Neuronal stem cell (in vitro differentiated cells): ENCODE measurements around the gene CREB5.
A peak's percentile ranks its signal among the peaks of the same experiment; 100 is the strongest.

Experiments
- DNase-seq: peaks from one replicate; pipeline ENCODE4 v3.0.0-alpha.2; 2013; ENCODE audit warnings: low spot score
- H2AFZ ChIP-seq: one replicate; pipeline ENCODE4 v1.6.1; 2013; ENCODE audit warnings: mild to moderate bottlenecking, low read length, inconsistent platforms
- H2AK5ac ChIP-seq: 2 replicates; pipeline ENCODE4 v1.6.1; 2013; ENCODE audit warnings: low read depth, mild to moderate bottlenecking, inconsistent platforms, low read length, moderate library complexity, mixed read lengths
- H2BK120ac ChIP-seq: 2 replicates; pipeline ENCODE4 v1.6.1; 2013; ENCODE audit warnings: low read depth, mild to moderate bottlenecking, inconsistent platforms, low read length, moderate library complexity, mixed read lengths
- H2BK12ac ChIP-seq: one replicate; pipeline ENCODE4 v1.6.1; 2013; ENCODE audit warnings: low read length, inconsistent platforms
- H2BK15ac ChIP-seq: 2 replicates; pipeline ENCODE4 v1.6.1; 2013; ENCODE audit warnings: mild to moderate bottlenecking, low read length, inconsistent platforms, mixed read lengths
- H2BK5ac ChIP-seq: one replicate; pipeline ENCODE4 v1.6.1; 2013; ENCODE audit warnings: inconsistent platforms, mild to moderate bottlenecking, low read length, moderate library complexity
- H3K14ac ChIP-seq: one replicate; pipeline ENCODE4 v1.6.1; 2013; ENCODE audit warnings: low read length, inconsistent platforms
- H3K18ac ChIP-seq: 2 replicates; pipeline ENCODE4 v1.6.1; 2013; ENCODE audit warnings: low read length, inconsistent platforms
- H3K23ac ChIP-seq: 2 replicates; pipeline ENCODE4 v1.6.1; 2013; ENCODE audit warnings: low read depth, mild to moderate bottlenecking, mixed read lengths, low read length, inconsistent platforms; ENCODE audit not compliant: poor library complexity
- H3K27ac ChIP-seq: replicated peaks from 3 replicates; pipeline ENCODE4 v1.5.1; 2013; ENCODE audit warnings: low read length, inconsistent platforms
- H3K27me3 ChIP-seq, 3 experiments: 2 replicates each; pipeline ENCODE4 v1.6.1; 2013; ENCODE audit warnings: low read length in 3 of 3, mild to moderate bottlenecking in 2 of 3, inconsistent platforms in 1 of 3, low read depth in 1 of 3, mixed read lengths in 1 of 3, moderate library complexity in 1 of 3; ENCODE audit not compliant: control insufficient read depth in 3 of 3, insufficient read depth in 3 of 3
- H3K36me3 ChIP-seq, 2 donors: replicated peaks in 1 of 2; 2 replicates each; pipeline ENCODE4 v1.6.1; 2013; ENCODE audit warnings: low read length in 2 of 2; ENCODE audit not compliant: control insufficient read depth in 2 of 2, insufficient read depth in 2 of 2
- H3K4ac ChIP-seq: 2 replicates; pipeline ENCODE4 v1.6.1; 2013; ENCODE audit warnings: inconsistent platforms, mild to moderate bottlenecking, low read length, moderate library complexity
- H3K4me1 ChIP-seq, 2 donors: 1 replicate in 1 of 2; 2 replicates in 1 of 2; pipeline ENCODE4 v1.6.1; 2013; ENCODE audit warnings: low read length in 2 of 2, low read depth in 1 of 2; ENCODE audit not compliant: control insufficient read depth in 2 of 2, insufficient read depth in 1 of 2
- H3K4me2 ChIP-seq: one replicate; pipeline ENCODE4 v1.6.1; 2013; ENCODE audit warnings: mild to moderate bottlenecking, low read length, inconsistent platforms; ENCODE audit not compliant: insufficient read depth, poor library complexity, severe bottlenecking
- H3K4me3 ChIP-seq, 2 donors: 2 replicates each; pipeline ENCODE4 v1.5.1; 2013; ENCODE audit warnings: low read length in 2 of 2, mild to moderate bottlenecking in 2 of 2, inconsistent platforms in 1 of 2, moderate library complexity in 1 of 2
- H3K79me1 ChIP-seq: one replicate; pipeline ENCODE4 v1.6.1; 2013; ENCODE audit warnings: low read depth, mild to moderate bottlenecking, inconsistent platforms, low read length, moderate library complexity
- H3K9ac ChIP-seq: one replicate; pipeline ENCODE4 v1.6.1; 2013; ENCODE audit warnings: mild to moderate bottlenecking, low read depth, low read length, inconsistent platforms; ENCODE audit not compliant: poor library complexity
- H3K9me3 ChIP-seq, 2 donors: replicated peaks in 1 of 2; 2 replicates each; pipeline versions ENCODE3 to v1.6.1; 2013; ENCODE audit warnings: low read length in 2 of 2, mild to moderate bottlenecking in 2 of 2, inconsistent platforms in 1 of 2, low read depth in 1 of 2, mixed read lengths in 1 of 2, moderate library complexity in 1 of 2; ENCODE audit not compliant: control insufficient read depth in 2 of 2, insufficient read depth in 1 of 2
- H4K8ac ChIP-seq: one replicate; pipeline ENCODE4 v1.6.1; 2013; ENCODE audit warnings: low read depth, mild to moderate bottlenecking, inconsistent platforms, low read length, moderate library complexity
- H4K91ac ChIP-seq: one replicate; pipeline ENCODE4 v1.6.1; 2013; ENCODE audit warnings: low read length, low read depth, mild to moderate bottlenecking, inconsistent platforms; ENCODE audit not compliant: poor library complexity
- WGBS, 2 donors: extraction: QIAGEN DNeasy Blood & Tissue Kit; methylation state at CpG; one replicate each; pipeline ENCODE4 v1.1.7; 2013; ENCODE audit warnings: missing lambda C conversion rate in 2 of 2, mixed read lengths in 1 of 2; ENCODE audit not compliant: insufficient read length in 2 of 2, insufficient replicate concordance in 1 of 2; ENCODE audit errors: extremely low coverage in 2 of 2; 5-methylcytosine and 5-hydroxymethylcytosine counted together

The CREB5 gene

GRCh38 chr7:28709748-28710147 is 297.4 kb downstream of the CREB5 start:
- Histone ChIP-seq H3K23ac (no peak overlapping the region), H4K91ac (no peak overlapping the region), H2BK120ac (no peak overlapping the region), H3K4ac (no peak overlapping the region), H3K9ac (no peak overlapping the region), H2AFZ (no peak overlapping the region), H3K79me1 (no peaks in the 10 kb centered on the region), H2BK12ac (no peak overlapping the region), H3K4me3 (no peak overlapping the region), H2BK5ac (no peak overlapping the region), H3K18ac (no peak overlapping the region), H3K36me3 (peaks cover 0 to 3% of the 10 kb centered on the region in 2 donors), H3K4me1 (peaks cover 3 to 30% of the 10 kb centered on the region in 2 donors), H2BK15ac (no peak overlapping the region), H3K27me3 (no peaks in the 10 kb centered on the region), H3K14ac (no peak overlapping the region), H3K9me3 (no peaks in the 10 kb centered on the region), H3K27ac (no peak overlapping the region), H4K8ac (no peak overlapping the region), H2AK5ac (no peak overlapping the region), H3K4me2 (no peak overlapping the region)
- DNase-seq = no peak
- no CpG with 5 or more reads among the region's 6 CpGs for WGBS, 2 donors

DNA sequence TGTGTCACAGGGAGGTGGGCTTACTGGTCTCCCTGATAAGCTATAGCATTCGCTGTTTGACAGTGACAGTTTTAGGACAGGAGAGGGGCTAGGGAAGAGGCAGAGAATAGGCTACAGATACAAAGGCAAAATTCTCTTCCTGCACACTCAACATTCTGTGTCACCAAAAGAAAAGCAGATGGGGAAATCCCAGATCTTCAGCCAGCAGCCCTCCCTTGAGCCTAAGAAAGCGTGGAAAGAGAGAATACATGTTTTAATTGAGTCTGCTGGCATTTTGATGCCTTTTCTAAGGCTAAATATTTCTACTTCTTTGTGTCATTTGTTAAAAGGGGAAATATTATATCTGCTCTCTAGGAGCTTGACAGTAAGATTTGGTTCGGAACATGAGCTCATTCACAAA is 298.8 kb downstream of the CREB5 start:
- H3K4ac ChIP-seq = no peak overlapping the region
- no peak overlapping the region for H2BK5ac ChIP-seq
- no peaks in the 10 kb centered on the region for H3K27me3 ChIP-seq
- no peak overlapping the region for H2BK12ac ChIP-seq
- H3K4me1 ChIP-seq = peaks cover 3 to 30% of the 10 kb centered on the region in 2 donors
- no peaks in the 10 kb centered on the region for H3K9me3 ChIP-seq
- H3K4me3 ChIP-seq = no peak overlapping the region
- H2BK15ac ChIP-seq = no peak overlapping the region
- H3K4me2 ChIP-seq = no peak overlapping the region
- WGBS, 2 donors = no CpG with 5 or more reads among the region's 3 CpGs
- no peak overlapping the region for H3K18ac ChIP-seq
- H2BK120ac ChIP-seq = no peak overlapping the region
- no peak overlapping the region for H3K9ac ChIP-seq
- no peak overlapping the region for H2AFZ ChIP-seq
- H4K8ac ChIP-seq = no peak overlapping the region
- no peak overlapping the region for H3K27ac ChIP-seq
- H3K14ac ChIP-seq = no peak overlapping the region
- no peak overlapping the region for H2AK5ac ChIP-seq
- peaks cover 0 to 3% of the 10 kb centered on the region in 2 donors for H3K36me3 ChIP-seq
- no peak overlapping the region for H4K91ac ChIP-seq
- no peak for DNase-seq
- H3K23ac ChIP-seq = no peak overlapping the region
- H3K79me1 ChIP-seq = no peaks in the 10 kb centered on the region

- Histone ChIP-seq H2BK120ac (no peak overlapping the region), H2AFZ (no peak overlapping the region), H2AK5ac (no peak overlapping the region), H3K9me3 (no peaks in the 10 kb centered on the region), H3K14ac (no peak overlapping the region), H3K9ac (no peak overlapping the region), H3K4me3 (no peak overlapping the region), H2BK5ac (no peak overlapping the region), H3K27me3 (no peaks in the 10 kb centered on the region), H2BK15ac (no peak overlapping the region), H3K79me1 (no peaks in the 10 kb centered on the region), H4K91ac (no peak overlapping the region), H3K4me1 (peaks cover 1 to 11% of the 10 kb centered on the region in 2 donors), H3K18ac (no peak overlapping the region), H2BK12ac (no peak overlapping the region), H3K36me3 (peaks cover 0 to 19% of the 10 kb centered on the region in 2 donors), H4K8ac (no peak overlapping the region), H3K23ac (no peak overlapping the region), H3K27ac (no peak overlapping the region), H3K4me2 (no peak overlapping the region), H3K4ac (no peak overlapping the region)
- DNase-seq = no peak
- no CpG with 5 or more reads among the region's 6 CpGs for WGBS, 2 donors
Measured at GRCh38 chr7:28714459-28715120, 302.3 kb downstream of the CREB5 start.

DNA sequence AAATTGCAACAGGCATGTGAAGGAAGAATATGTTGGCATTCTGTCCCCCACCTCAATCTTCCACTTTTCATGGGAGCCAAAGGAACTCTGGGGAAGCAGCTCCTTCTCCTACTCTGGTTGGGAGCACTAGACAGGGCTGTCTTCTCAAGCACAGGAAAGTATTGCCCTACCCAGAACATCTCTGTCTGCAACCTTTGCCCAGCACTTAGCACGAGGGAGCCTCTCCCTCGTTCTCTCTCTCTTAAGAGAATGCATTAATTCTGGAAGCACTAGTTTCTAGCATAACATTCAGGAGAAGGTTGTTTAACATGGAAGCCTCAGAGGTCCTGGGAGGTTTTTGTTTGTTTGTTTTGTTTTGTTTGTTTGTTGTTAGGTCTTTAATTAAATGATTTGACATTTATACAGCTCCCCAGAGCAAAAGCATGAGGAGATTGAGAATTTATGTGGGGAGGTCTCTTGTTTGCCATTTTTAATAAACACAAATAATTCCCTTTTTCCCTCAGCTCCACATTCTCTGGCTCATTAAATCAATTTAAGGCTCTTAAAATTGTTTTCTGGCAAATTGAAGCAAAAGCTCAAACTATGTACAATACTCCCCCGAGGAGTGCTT is 305.2 kb downstream of the CREB5 start:
- Histone ChIP-seq H2BK15ac (no peak overlapping the region), H2BK120ac (no peak overlapping the region), H3K36me3 (peaks cover 0 to 38% of the 10 kb centered on the region in 2 donors), H3K27me3 (no peaks in the 10 kb centered on the region), H4K91ac (no peak overlapping the region), H3K23ac (no peak overlapping the region), H3K4ac (no peak overlapping the region), H4K8ac (no peak overlapping the region), H2BK12ac (no peak overlapping the region), H3K9me3 (no peaks in the 10 kb centered on the region), H3K4me3 (no peak overlapping the region), H3K14ac (no peak overlapping the region), H3K4me2 (no peak overlapping the region), H2AK5ac (no peak overlapping the region), H2BK5ac (no peak overlapping the region), H2AFZ (no peak overlapping the region), H3K79me1 (no peaks in the 10 kb centered on the region), H3K9ac (no peak overlapping the region), H3K18ac (peak overlapping the region; percentile 21), H3K27ac (no peak overlapping the region), H3K4me1 (peaks cover 2 to 3% of the 10 kb centered on the region in 2 donors)
- WGBS, 2 donors = no CpG with 5 or more reads among the region's 3 CpGs
- no peak for DNase-seq
